ENCODE data around the gene CHRDL2.
"Not testable (repeated sequence)": the region's sequence is repeated elsewhere in the genome, so short reads cannot be mapped to it uniquely, and the experiment has no call there.

Gene CHRDL2

GRCh38 chr11:74669211-74670160 lies 61.7 kb downstream of the CHRDL2 start:
- no peak for DNase-seq (ENCODE audit: low read depth)

GRCh38 chr11:74663315-74663714 lies 67.9 kb downstream of the CHRDL2 start:
- no peak for DNase-seq (ENCODE audit: low read depth)

- no peak for DNase-seq (ENCODE audit: low read depth)
Measured at GRCh38 chr11:74662487-74663103, 68.6 kb downstream of the CHRDL2 start.

- not testable (repeated sequence) for DNase-seq (ENCODE audit: low read depth)
Measured at GRCh38 chr11:74659124-74659523, 72.1 kb downstream of the CHRDL2 start.

GRCh38 chr11:74654976-74655375 lies 76.2 kb downstream of the CHRDL2 start:
- no peak for DNase-seq (ENCODE audit: low read depth)

- no peak for DNase-seq (ENCODE audit: low read depth)
Measured at GRCh38 chr11:74650498-74650897, 80.7 kb downstream of the CHRDL2 start.

- DNase-seq (ENCODE audit: low read depth): no peak
Measured at GRCh38 chr11:74648894-74649293, 82.3 kb downstream of the CHRDL2 start.

- DNase-seq (ENCODE audit: low read depth): no peak
Measured at GRCh38 chr11:74647831-74648230, 83.4 kb downstream of the CHRDL2 start.

GRCh38 chr11:74647404-74647803 lies 83.8 kb downstream of the CHRDL2 start:
- no peak for DNase-seq (ENCODE audit: low read depth)

GRCh38 chr11:74646954-74647353 lies 84.3 kb downstream of the CHRDL2 start:
- no peak for DNase-seq (ENCODE audit: low read depth)

All from activated T-helper 1 cell treated with Interleukin-2 at 50 U/mL for 16 hours (primary cell).